SK-N-SH treated with all-trans-retinoic acid at 6 μM for 48 hours (cell line): Measurements from ENCODE around the gene LZTR1.

Experiments
- ARNTL ChIP-seq: fragments of 450-650 bp; formaldehyde crosslinking; IDR thresholded peaks from 2 replicates; pipeline ENCODE4 v1.5.0; 2020; ENCODE audit warnings: low read depth, mild to moderate bottlenecking, moderate library complexity, borderline replicate concordance
- ISL1 ChIP-seq: fragments of 250-450 bp; sonication (Bioruptor Pico); IDR thresholded peaks from 2 replicates; pipeline ENCODE4 v2.1.2; 2022; ENCODE audit warnings: mild to moderate bottlenecking, moderate library complexity
- PATZ1 ChIP-seq: fragments of 250-450 bp; sonication (Bioruptor Pico); IDR thresholded peaks from 2 replicates; pipeline ENCODE4 v1.8.0; 2020; ENCODE audit warnings: mild to moderate bottlenecking, moderate library complexity, borderline replicate concordance
- SNAI2 ChIP-seq: fragments of 250-450 bp; sonication (Bioruptor Pico); IDR thresholded peaks from 2 replicates; pipeline ENCODE4 v1.5.0; 2020; ENCODE audit warnings: mild to moderate bottlenecking, moderate library complexity
- TCF4 ChIP-seq: fragments of 250-450 bp; sonication (Bioruptor Pico); IDR thresholded peaks from 2 replicates; pipeline ENCODE4 v1.8.0; 2021; ENCODE audit warnings: mild to moderate bottlenecking, moderate library complexity, borderline replicate concordance
- TOX ChIP-seq: fragments of 250-450 bp; sonication (Bioruptor Pico); IDR thresholded peaks from 2 replicates; pipeline ENCODE4 v1.8.0; 2021; ENCODE audit warnings: mild to moderate bottlenecking, moderate library complexity, borderline replicate concordance
- ZC3H10 ChIP-seq: fragments of 250-450 bp; sonication (Bioruptor Pico); IDR thresholded peaks from 2 replicates; pipeline ENCODE4 v1.5.1; 2021; ENCODE audit warnings: mild to moderate bottlenecking, moderate library complexity
- ZNF70 ChIP-seq: fragments of 450-650 bp; formaldehyde crosslinking; IDR thresholded peaks from 2 replicates; pipeline ENCODE4 v1.5.0; 2020; ENCODE audit warnings: mild to moderate bottlenecking, moderate library complexity

- TF ChIP-seq ISL1 (CRISPR knock-in tag) (no peak), TOX (CRISPR knock-in tag) (no peak), SNAI2 (CRISPR knock-in tag) (no peak), ZC3H10 (no peak), ZNF70 (CRISPR knock-in tag) (no peak), TCF4 (CRISPR knock-in tag) (no peak), ARNTL (no peak), PATZ1 (CRISPR knock-in tag) (no peak)
These were observed 28.2 kb upstream of the LZTR1 start for GRCh38 chr22:20953668-20954500.
